ENCODE measurements around the gene FRS3. TPM values are rescaled to one million over a fixed set of nuclear protein-coding genes. Genes with fewer than 3 reads are reported as not detected.
A peak's percentile ranks its signal among the peaks of the same experiment; 100 is the strongest.
"Not testable (repeated sequence)": the region's sequence is repeated elsewhere in the genome, so short reads cannot be mapped to it uniquely, and the experiment has no call there.

FRS3 gene
- 3.3 and 3.4 TPM in 2 replicates for total RNA-seq (2014; rRNA removed)
- 2.9 TPM for polyA plus RNA-seq (2012)

GRCh38 chr6:41779788-41780550 is at the start of gene FRS3:
Gene FRS3, minus strand, starts transcription at chr6:41779900. Its CDS starts 2,913 bp downstream, at chr6:41776987.
- peak; percentile 93 for DNase-seq (ENCODE audit: low read depth)

- no peak for DNase-seq (ENCODE audit: low read depth)
These were observed 46.8 kb upstream of the FRS3 start for GRCh38 chr6:41826343-41827022.

- DNase-seq (ENCODE audit: low read depth), result peak; percentile 76
These were observed 45.2 kb upstream of the FRS3 start for GRCh38 chr6:41824571-41825569.

- DNase-seq (ENCODE audit: low read depth), result no peak
These were observed 43.5 kb upstream of the FRS3 start for GRCh38 chr6:41823178-41823577.

- no peak for DNase-seq (ENCODE audit: low read depth)
These were observed 42.3 kb upstream of the FRS3 start for GRCh38 chr6:41822021-41822420.

- DNase-seq (ENCODE audit: low read depth), result no peak
These were observed 41.6 kb upstream of the FRS3 start for GRCh38 chr6:41821266-41821665.

GRCh38 chr6:41818271-41819054 is 38.8 kb upstream of the FRS3 start:
- peak; percentile 22 for DNase-seq (ENCODE audit: low read depth)

GRCh38 chr6:41815587-41815986 is 35.9 kb upstream of the FRS3 start:
- DNase-seq (ENCODE audit: low read depth), result no peak

GRCh38 chr6:41814629-41815028 is 34.9 kb upstream of the FRS3 start:
- no peak for DNase-seq (ENCODE audit: low read depth)

GRCh38 chr6:41813956-41814355 is 34.3 kb upstream of the FRS3 start:
- no peak for DNase-seq (ENCODE audit: low read depth)

- no peak for DNase-seq (ENCODE audit: low read depth)
These were observed 33.8 kb upstream of the FRS3 start for GRCh38 chr6:41813469-41813868.

- not testable (repeated sequence) for DNase-seq (ENCODE audit: low read depth)
These were observed 32.2 kb upstream of the FRS3 start for GRCh38 chr6:41811946-41812345.

GRCh38 chr6:41811095-41811494 is 31.4 kb upstream of the FRS3 start:
- DNase-seq (ENCODE audit: low read depth), result no peak

- no peak for DNase-seq (ENCODE audit: low read depth)
These were observed 26.4 kb upstream of the FRS3 start for GRCh38 chr6:41805830-41806774.

- DNase-seq (ENCODE audit: low read depth), result no peak
These were observed 21.7 kb upstream of the FRS3 start for GRCh38 chr6:41801380-41801779.

- no peak for DNase-seq (ENCODE audit: low read depth)
These were observed 19.8 kb upstream of the FRS3 start for GRCh38 chr6:41799559-41799911.

- no peak for DNase-seq (ENCODE audit: low read depth)
These were observed 19.3 kb upstream of the FRS3 start for GRCh38 chr6:41798901-41799558.

GRCh38 chr6:41796474-41796873 is 16.8 kb upstream of the FRS3 start:
- no peak for DNase-seq (ENCODE audit: low read depth)

- no peak for DNase-seq (ENCODE audit: low read depth)
These were observed 12.3 kb upstream of the FRS3 start for GRCh38 chr6:41791984-41792383.
